PC-3 (cell line): ENCODE data around the gene CHD5. TPM values are rescaled to one million over a fixed set of nuclear protein-coding genes. Genes with fewer than 3 reads are reported as not detected.

Source experiments
- ATAC-seq: fragments of 200-7000 bp; cut with Tn5 transposase; 2 replicates; pipeline ENCODE4 v1.9.1; 2020; ENCODE audit warnings: mild to moderate bottlenecking, moderate library complexity
- BruUV-seq: library from RNA; stranded (reverse); fragments of 400-500 nt; replicated peaks from 2 replicates; lab custom pipeline; 2021; lab: Mats Ljungman, UMichigan
- CTCF ChIA-PET: fragments of 300-600 bp; sonication (Branson Sonifier 250); formaldehyde crosslinking; loops from one replicate; lab custom pipeline; 2022; ENCODE audit warnings: antibody characterized with exemption; lab: Charles Lee
- POLR2A ChIA-PET: fragments of 300-600 bp; sonication (Branson Sonifier 250); formaldehyde crosslinking; loops from one replicate; lab custom pipeline; 2022; ENCODE audit warnings: antibody characterized with exemption; ENCODE audit not compliant: unreplicated experiment; lab: Charles Lee
- DNase-seq: peaks from one replicate; pipeline ENCODE4 v3.0.0-alpha.2; 2015
- H2AFZ ChIP-seq: fragments of 300-600 bp; sonication (generic); 2 replicates; pipeline ENCODE4 v1.6.0; 2016; ENCODE audit warnings: antibody characterized with exemption, low read length
- H3F3A ChIP-seq: fragments of 300-600 bp; sonication (generic); one replicate; pipeline ENCODE4 v1.6.0; 2017; ENCODE audit warnings: antibody characterized with exemption, low read length, control low read depth, mild to moderate bottlenecking; ENCODE audit not compliant: unreplicated experiment
- H3K27ac ChIP-seq: fragments of 300-600 bp; sonication (generic); 2 replicates; pipeline ENCODE4 v1.5.1; 2016; ENCODE audit warnings: mild to moderate bottlenecking, low read length
- H3K27me3 ChIP-seq: fragments of 300-600 bp; sonication (generic); 2 replicates; pipeline ENCODE4 v1.6.1; 2016; ENCODE audit warnings: low read length, mixed read lengths
- H3K36me3 ChIP-seq: fragments of 300-600 bp; sonication (generic); 2 replicates; pipeline ENCODE4 v1.6.1; 2016; ENCODE audit warnings: low read depth, mixed run types, low read length, mixed read lengths
- H3K4me1 ChIP-seq: fragments of 300-600 bp; sonication (generic); 2 replicates; pipeline ENCODE4 v1.5.1; 2016; ENCODE audit warnings: low read length; ENCODE audit not compliant: insufficient read depth
- H3K4me2 ChIP-seq: fragments of 300-600 bp; sonication (generic); 2 replicates; pipeline ENCODE4 v1.6.0; 2016; ENCODE audit warnings: low read length
- H3K4me3 ChIP-seq: fragments of 300-600 bp; sonication (generic); 2 replicates; pipeline ENCODE4 v1.5.1; 2016; ENCODE audit warnings: mild to moderate bottlenecking, low read length, mixed read lengths
- H3K79me2 ChIP-seq: fragments of 300-600 bp; sonication (generic); 2 replicates; pipeline ENCODE4 v1.6.1; 2017; ENCODE audit warnings: low read length, mixed read lengths
- H3K9ac ChIP-seq: fragments of 300-600 bp; sonication (generic); 2 replicates; pipeline ENCODE4 v1.6.0; 2016; ENCODE audit warnings: mild to moderate bottlenecking, low read length
- H3K9me2 ChIP-seq: fragments of 300-600 bp; sonication (generic); replicated peaks from 2 replicates; pipeline ENCODE4 v1.6.1; 2016; ENCODE audit warnings: mixed run types, low read length, mixed read lengths
- H3K9me3 ChIP-seq: fragments of 300-600 bp; sonication (generic); 2 replicates; pipeline ENCODE4 v1.6.1; 2016; ENCODE audit warnings: low read length, mixed read lengths
- H4K20me1 ChIP-seq: fragments of 300-600 bp; sonication (generic); 2 replicates; pipeline ENCODE4 v1.6.1; 2016; ENCODE audit warnings: low read length, mixed read lengths
- CTCF ChIP-seq: fragments of 300-600 bp; sonication (generic); conservative IDR thresholded peaks from 2 replicates; pipeline ENCODE4 v1.5.1; 2017; ENCODE audit warnings: antibody characterized with exemption, low read depth, mild to moderate bottlenecking, low read length
- EZH2 ChIP-seq: fragments of 300-600 bp; sonication (generic); IDR thresholded peaks from one replicate; pipeline ENCODE4 v1.6.1; 2017; ENCODE audit warnings: antibody characterized with exemption, mild to moderate bottlenecking, low read length; ENCODE audit not compliant: unreplicated experiment
- EZH2phosphoT487 ChIP-seq: fragments of 300-600 bp; sonication (generic); IDR thresholded peaks from 2 replicates; pipeline ENCODE4 v1.6.1; 2018; ENCODE audit warnings: mild to moderate bottlenecking, antibody characterized with exemption, low read length, borderline replicate concordance
- intact Hi-C: fragments of 100-400 bp; cut with micrococcal nuclease; formaldehyde crosslinking; loops from 2 replicates; pipeline ENCODE4 v1.9.0; 2023
- total RNA-seq: library from RNA; depleted of rRNA; stranded (reverse); fragments of >200 nt; gene quantifications from 2 replicates; pipeline ENCODE4 v1.2.3, GENCODE V29; 2014

Gene CHD5
- total RNA-seq, 1 experiment from 2014 or later: 0.55 TPM

GRCh38 chr1:6207921-6208320 is 27.8 kb upstream of the CHD5 start:
- Histone ChIP-seq H4K20me1 (no peaks in the 10 kb centered on the region), H2AFZ (no peak overlapping the region), H3K4me2 (peak overlapping the region; percentile 89), H3K9me2 (no peaks in the 10 kb centered on the region), H3K79me2 (peaks cover 34% of the 10 kb centered on the region), H3K4me3 (peak overlapping the region; percentile 79; the same call in 1 of the 2 replicates), H3K36me3 (peaks cover 35% of the 10 kb centered on the region), H3K27ac (no peak overlapping the region), H3K9me3 (no peaks in the 10 kb centered on the region), H3F3A (no peaks in the 10 kb centered on the region), H3K4me1 (peaks cover 14% of the 10 kb centered on the region; the same call in 1 of the 2 replicates), H3K27me3 (no peaks in the 10 kb centered on the region), H3K9ac (no peak overlapping the region)
- TF ChIP-seq EZH2: no peak
- no peak for TF ChIP-seq EZH2phosphoT487
- no peak for TF ChIP-seq CTCF
- BruUV-seq: no TSS peak
- ChIA-PET POLR2A (interaction anchor here (0.7 kb wide), 1 partner anchor 9 kb away, joined by 16 read pairs; no protein-coding TSS in a partner anchor), CTCF (no interaction called here)
- intact Hi-C loops: loop anchor here (5.0 kb wide), 2 partner anchors 39 to 94 kb away; no protein-coding TSS in a partner anchor
- ATAC-seq: no peak
- no peak for DNase-seq

- H3K36me3 ChIP-seq: peaks cover 28% of the 10 kb centered on the region
- BruUV-seq: TSS peak; percentile 57
- H3K9me2 ChIP-seq: no peaks in the 10 kb centered on the region
- ATAC-seq: no peak
- ChIA-PET CTCF (no interaction called here), POLR2A (no interaction called here)
- peak overlapping the region; percentile 89 for H3K9ac ChIP-seq
- no peaks in the 10 kb centered on the region for H4K20me1 ChIP-seq
- H3K27ac ChIP-seq: peak overlapping the region; percentile 81; the same call in 1 of the 2 replicates
- peaks cover 14% of the 10 kb centered on the region; the same call in 1 of the 2 replicates for H3K4me1 ChIP-seq
- no peaks in the 10 kb centered on the region for H3K9me3 ChIP-seq
- no peak for DNase-seq
- no peaks in the 10 kb centered on the region for H3F3A ChIP-seq
- TF ChIP-seq EZH2 (no peak), CTCF (no peak), EZH2phosphoT487 (no peak)
- peak overlapping the region; percentile 79 for H3K4me3 ChIP-seq
- H3K27me3 ChIP-seq: no peaks in the 10 kb centered on the region
- H3K4me2 ChIP-seq: peak overlapping the region; percentile 89
- no peak overlapping the region for H2AFZ ChIP-seq
- H3K79me2 ChIP-seq: peaks cover 34% of the 10 kb centered on the region
- intact Hi-C loops: loop anchor here (5.0 kb wide), 2 partner anchors 40 to 95 kb away; no protein-coding TSS in a partner anchor
Observed at GRCh38 chr1:6207075-6207885, 27.2 kb upstream of the CHD5 start.
